ENCODE measurements around the gene SCMH1.

Gene SCMH1

GRCh38 chr1:41097105-41097504 lies 145.0 kb downstream of the SCMH1 start:
- DNase-seq (ENCODE audit: low spot score) = no peak

- no peak for DNase-seq (ENCODE audit: low spot score)
These were observed 148.3 kb downstream of the SCMH1 start for GRCh38 chr1:41093826-41094225.

- no peak for DNase-seq (ENCODE audit: low spot score)
These were observed 155.2 kb downstream of the SCMH1 start for GRCh38 chr1:41086921-41087320.

- DNase-seq (ENCODE audit: low spot score) = no peak
These were observed 163.5 kb downstream of the SCMH1 start for GRCh38 chr1:41078616-41079015.

GRCh38 chr1:41078193-41078592 lies 163.9 kb downstream of the SCMH1 start:
- no peak for DNase-seq (ENCODE audit: low spot score)

- DNase-seq (ENCODE audit: low spot score) = no peak
These were observed 168.1 kb downstream of the SCMH1 start for GRCh38 chr1:41073971-41074370.

- DNase-seq (ENCODE audit: low spot score) = no peak
These were observed 170.1 kb downstream of the SCMH1 start for GRCh38 chr1:41072051-41072450.

GRCh38 chr1:41056907-41057306 lies 185.2 kb downstream of the SCMH1 start:
- DNase-seq (ENCODE audit: low spot score) = no peak

- no peak for DNase-seq (ENCODE audit: low spot score)
These were observed 188.8 kb downstream of the SCMH1 start for GRCh38 chr1:41053316-41053715.

- DNase-seq (ENCODE audit: low spot score) = no peak
These were observed 191.1 kb downstream of the SCMH1 start for GRCh38 chr1:41051022-41051421.

- DNase-seq (ENCODE audit: low spot score) = no peak
These were observed 193.6 kb downstream of the SCMH1 start for GRCh38 chr1:41048540-41048939.

- no peak for DNase-seq (ENCODE audit: low spot score)
These were observed 195.7 kb downstream of the SCMH1 start for GRCh38 chr1:41046347-41046775.

- DNase-seq (ENCODE audit: low spot score) = no peak
These were observed 196.4 kb downstream of the SCMH1 start for GRCh38 chr1:41045740-41046139.

GRCh38 chr1:41044187-41044586 lies 197.9 kb downstream of the SCMH1 start:
- DNase-seq (ENCODE audit: low spot score) = no peak

GRCh38 chr1:41041614-41042270 lies 200.4 kb downstream of the SCMH1 start:
- no peak for DNase-seq (ENCODE audit: low spot score)

GRCh38 chr1:41038110-41038509 lies 204.0 kb downstream of the SCMH1 start:
- DNase-seq (ENCODE audit: low spot score) = no peak

GRCh38 chr1:41037116-41037903 lies 204.8 kb downstream of the SCMH1 start:
- no peak for DNase-seq (ENCODE audit: low spot score)

- no peak for DNase-seq (ENCODE audit: low spot score)
These were observed 208.8 kb downstream of the SCMH1 start for GRCh38 chr1:41033272-41033671.

- DNase-seq (ENCODE audit: low spot score) = no peak
These were observed 210.0 kb downstream of the SCMH1 start for GRCh38 chr1:41032147-41032546.

GRCh38 chr1:41030872-41031616 lies 211.1 kb downstream of the SCMH1 start:
- DNase-seq (ENCODE audit: low spot score) = no peak

GRCh38 chr1:41028034-41028642 lies 214.0 kb downstream of the SCMH1 start:
- DNase-seq (ENCODE audit: low spot score) = no peak

Measured in HuH-7 (cell line).